ENCODE results near the gene MYO19.

The MYO19 gene

GRCh38 chr17:36468903-36469635 is 65.6 kb downstream of the MYO19 start:
- no peak overlapping the region for H3K4me3 ChIP-seq (ENCODE audit: low read length)
- H3K9me2 ChIP-seq (replicated peaks; ENCODE audit: control insufficient read depth, low read length) = no peaks in the 10 kb centered on the region
- H4K20me1 ChIP-seq (ENCODE audit: control insufficient read depth, insufficient read depth, low read depth, low read length) = no peaks in the 10 kb centered on the region
- no peaks in the 10 kb centered on the region for H3F3A ChIP-seq (ENCODE audit: control insufficient read depth, insufficient read depth)
- H3K4me2 ChIP-seq (ENCODE audit: low read length) = no peak overlapping the region
- no peaks in the 10 kb centered on the region for H3K79me2 ChIP-seq (ENCODE audit: control insufficient read depth, low read length)
- TF ChIP-seq EZH2phosphoT487 (IDR thresholded peaks at IDR 0.05; ENCODE audit: borderline replicate concordance, low read length) = no peak
- H3K4me1 ChIP-seq (ENCODE audit: control insufficient read depth, low read length) = no peaks in the 10 kb centered on the region
- H3K27ac ChIP-seq (ENCODE audit: low read depth, low read length) = no peak overlapping the region
- peaks cover 10% of the 10 kb centered on the region for H3K27me3 ChIP-seq (ENCODE audit: control insufficient read depth, low read length)
- H3K9me3 ChIP-seq (ENCODE audit: control insufficient read depth, insufficient read depth, low read length) = no peaks in the 10 kb centered on the region
- no peaks in the 10 kb centered on the region for H3K36me3 ChIP-seq (ENCODE audit: control insufficient read depth, low read length)

DNA sequence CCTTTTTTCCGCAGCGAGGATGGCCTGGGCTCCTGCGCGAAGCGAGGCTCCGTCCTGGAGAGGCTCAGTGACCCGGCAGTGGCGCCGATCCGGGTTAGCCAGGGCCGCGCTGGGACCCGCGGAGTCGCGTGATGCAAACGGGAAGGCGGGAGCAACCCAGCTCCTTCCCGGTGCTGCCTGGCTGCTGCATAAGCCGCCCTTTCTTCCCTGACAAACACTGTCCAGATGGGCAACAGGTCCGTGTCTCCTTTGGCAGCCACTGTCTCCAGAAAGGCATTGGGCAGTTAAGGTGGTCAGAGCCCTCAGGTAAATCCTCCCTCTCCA is 69.9 kb downstream of the MYO19 start:
- Histone ChIP-seq H3F3A (ENCODE audit: control insufficient read depth, insufficient read depth) (no peaks in the 10 kb centered on the region), H4K20me1 (ENCODE audit: control insufficient read depth, insufficient read depth, low read depth, low read length) (no peaks in the 10 kb centered on the region; the same call in 1 of the 2 replicates), H3K4me2 (ENCODE audit: low read length) (no peak overlapping the region), H3K9me2 (replicated peaks; ENCODE audit: control insufficient read depth, low read length) (no peaks in the 10 kb centered on the region), H3K36me3 (ENCODE audit: control insufficient read depth, low read length) (no peaks in the 10 kb centered on the region), H3K27ac (ENCODE audit: low read depth, low read length) (no peak overlapping the region), H3K27me3 (ENCODE audit: control insufficient read depth, low read length) (peaks cover 9% of the 10 kb centered on the region; the same call in 1 of the 2 replicates), H3K4me1 (ENCODE audit: control insufficient read depth, low read length) (no peaks in the 10 kb centered on the region), H3K79me2 (ENCODE audit: control insufficient read depth, low read length) (no peaks in the 10 kb centered on the region), H3K4me3 (ENCODE audit: low read length) (no peak overlapping the region), H3K9me3 (ENCODE audit: control insufficient read depth, insufficient read depth, low read length) (no peaks in the 10 kb centered on the region)
- TF ChIP-seq, protein P1, sequence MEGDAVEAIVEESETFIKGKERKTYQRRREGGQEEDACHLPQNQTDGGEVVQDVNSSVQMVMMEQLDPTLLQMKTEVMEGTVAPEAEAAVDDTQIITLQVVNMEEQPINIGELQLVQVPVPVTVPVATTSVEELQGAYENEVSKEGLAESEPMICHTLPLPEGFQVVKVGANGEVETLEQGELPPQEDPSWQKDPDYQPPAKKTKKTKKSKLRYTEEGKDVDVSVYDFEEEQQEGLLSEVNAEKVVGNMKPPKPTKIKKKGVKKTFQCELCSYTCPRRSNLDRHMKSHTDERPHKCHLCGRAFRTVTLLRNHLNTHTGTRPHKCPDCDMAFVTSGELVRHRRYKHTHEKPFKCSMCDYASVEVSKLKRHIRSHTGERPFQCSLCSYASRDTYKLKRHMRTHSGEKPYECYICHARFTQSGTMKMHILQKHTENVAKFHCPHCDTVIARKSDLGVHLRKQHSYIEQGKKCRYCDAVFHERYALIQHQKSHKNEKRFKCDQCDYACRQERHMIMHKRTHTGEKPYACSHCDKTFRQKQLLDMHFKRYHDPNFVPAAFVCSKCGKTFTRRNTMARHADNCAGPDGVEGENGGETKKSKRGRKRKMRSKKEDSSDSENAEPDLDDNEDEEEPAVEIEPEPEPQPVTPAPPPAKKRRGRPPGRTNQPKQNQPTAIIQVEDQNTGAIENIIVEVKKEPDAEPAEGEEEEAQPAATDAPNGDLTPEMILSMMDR (IDR thresholded peaks at IDR 0.05; ENCODE audit: low read depth, low read length, poor library complexity, severe bottlenecking) = no peak
- no peak for TF ChIP-seq EZH2phosphoT487 (IDR thresholded peaks at IDR 0.05; ENCODE audit: borderline replicate concordance, low read length)

DNA sequence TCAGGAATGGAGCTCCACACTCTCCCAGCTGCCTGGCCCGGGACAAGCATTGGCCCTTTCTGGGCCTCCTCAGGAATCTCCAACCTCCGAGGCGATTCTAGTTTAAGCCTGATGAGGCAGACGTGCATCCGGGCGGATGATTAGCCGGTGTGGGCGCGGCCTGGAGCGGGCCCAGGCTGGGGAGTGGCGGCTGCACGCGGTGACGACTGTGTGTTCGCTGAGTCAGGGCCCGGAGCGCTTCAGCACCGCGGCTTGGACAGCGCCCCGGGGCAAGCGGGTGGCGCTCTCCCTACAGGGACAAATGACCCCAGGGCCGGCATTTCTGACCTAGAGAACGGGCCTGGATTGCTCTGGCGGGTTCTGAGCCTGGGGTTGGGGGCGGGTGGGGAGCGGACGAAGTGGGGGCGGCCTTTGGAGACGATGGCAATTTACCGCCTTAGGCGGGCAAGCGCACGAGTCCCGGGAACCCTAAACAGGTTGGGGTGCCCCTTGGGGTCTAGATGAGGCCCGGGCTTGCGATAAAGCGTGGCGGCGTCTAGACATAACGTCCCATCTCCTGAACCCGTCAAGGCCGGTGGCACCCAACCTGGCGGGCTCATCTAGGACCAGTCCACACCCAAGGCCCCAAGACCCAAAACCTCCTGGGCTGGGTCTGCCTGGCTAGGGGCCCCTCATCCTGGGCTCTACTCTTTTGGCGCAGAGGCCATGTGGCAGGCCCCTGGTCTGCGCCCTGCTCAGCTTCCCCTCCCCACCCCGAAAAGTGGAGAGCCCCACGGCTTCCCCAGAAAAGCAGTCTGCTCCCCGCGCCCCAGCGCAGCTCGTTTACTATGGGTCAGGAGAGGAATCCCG is 70.5 kb downstream of the MYO19 start:
- H3K79me2 ChIP-seq (ENCODE audit: control insufficient read depth, low read length) = no peaks in the 10 kb centered on the region
- peaks cover 9% of the 10 kb centered on the region; the same call in 1 of the 2 replicates for H3K27me3 ChIP-seq (ENCODE audit: control insufficient read depth, low read length)
- H3K9me3 ChIP-seq (ENCODE audit: control insufficient read depth, insufficient read depth, low read length) = no peaks in the 10 kb centered on the region
- no peak overlapping the region for H3K27ac ChIP-seq (ENCODE audit: low read depth, low read length)
- no peaks in the 10 kb centered on the region for H3K9me2 ChIP-seq (replicated peaks; ENCODE audit: control insufficient read depth, low read length)
- no peaks in the 10 kb centered on the region for H3K4me1 ChIP-seq (ENCODE audit: control insufficient read depth, low read length)
- TF ChIP-seq, protein P1 (IDR thresholded peaks at IDR 0.05; ENCODE audit: low read depth, low read length, poor library complexity, severe bottlenecking) = no peak
- no peak for TF ChIP-seq EZH2phosphoT487 (IDR thresholded peaks at IDR 0.05; ENCODE audit: borderline replicate concordance, low read length)
- no peaks in the 10 kb centered on the region; the same call in 1 of the 2 replicates for H4K20me1 ChIP-seq (ENCODE audit: control insufficient read depth, insufficient read depth, low read depth, low read length)
- H3K4me3 ChIP-seq (ENCODE audit: low read length) = no peak overlapping the region
- no peaks in the 10 kb centered on the region for H3K36me3 ChIP-seq (ENCODE audit: control insufficient read depth, low read length)
- no peaks in the 10 kb centered on the region for H3F3A ChIP-seq (ENCODE audit: control insufficient read depth, insufficient read depth)
- no peak overlapping the region for H3K4me2 ChIP-seq (ENCODE audit: low read length)
